Right renal cortex interstitium (tissue), 3 donors: ENCODE data around the gene DAAM2. TPM values are rescaled to one million over a fixed set of nuclear protein-coding genes. Genes with fewer than 3 reads are reported as not detected.

Experiments used
- DNase-seq, 3 donors: peaks; one replicate each; pipeline ENCODE4 v3.0.0-alpha.2; 2013; ENCODE audit warnings: low read depth in 3 of 3, low spot score in 2 of 3
- polyA plus RNA-seq, 3 donors: library from polyadenylated mRNA; unstranded; fragments of 120-200 nt; gene quantifications; one replicate each; pipeline ENCODE4 v1.2.1, GENCODE V29; 2013; ENCODE audit not compliant: insufficient read length in 3 of 3

DAAM2 gene
- polyA plus RNA-seq, 3 donors, result 23.8 to 29.2 (median 24.9) TPM

GRCh38 chr6:39903656-39904055, 111.5 kb downstream of the DAAM2 start:
- DNase-seq, result no peak

GRCh38 chr6:39904946-39905639, 112.9 kb downstream of the DAAM2 start:
- DNase-seq, result no peak

- no peak for DNase-seq
Measured at GRCh38 chr6:39905640-39905975, 113.4 kb downstream of the DAAM2 start.

- DNase-seq, result no peak
Measured at GRCh38 chr6:39906318-39906761, 114.2 kb downstream of the DAAM2 start.

- DNase-seq, result no peak
Measured at GRCh38 chr6:39907871-39908575, 115.8 kb downstream of the DAAM2 start.

GRCh38 chr6:39908838-39909583, 116.8 kb downstream of the DAAM2 start:
- DNase-seq, result no peak

GRCh38 chr6:39909701-39910100, 117.5 kb downstream of the DAAM2 start:
- no peak for DNase-seq

GRCh38 chr6:39910164-39910563, 118.0 kb downstream of the DAAM2 start:
- DNase-seq, result no peak

- DNase-seq, result no peak
Measured at GRCh38 chr6:39910744-39911143, 118.6 kb downstream of the DAAM2 start.

- DNase-seq, result no peak
Measured at GRCh38 chr6:39911513-39912125, 119.4 kb downstream of the DAAM2 start.

- no peak for DNase-seq
Measured at GRCh38 chr6:39912446-39912845, 120.3 kb downstream of the DAAM2 start.

GRCh38 chr6:39913391-39913916, 121.3 kb downstream of the DAAM2 start:
- DNase-seq, result no peak

GRCh38 chr6:39914239-39914638, 122.1 kb downstream of the DAAM2 start:
- no peak for DNase-seq

- DNase-seq, result no peak
Measured at GRCh38 chr6:39915866-39916265, 123.7 kb downstream of the DAAM2 start.

- no peak for DNase-seq
Measured at GRCh38 chr6:39917329-39917728, 125.2 kb downstream of the DAAM2 start.

- no peak for DNase-seq
Measured at GRCh38 chr6:39917981-39918380, 125.8 kb downstream of the DAAM2 start.

GRCh38 chr6:39918831-39919230, 126.7 kb downstream of the DAAM2 start:
- DNase-seq, result no peak

GRCh38 chr6:39920157-39920556, 128.0 kb downstream of the DAAM2 start:
- DNase-seq, result no peak

GRCh38 chr6:39922821-39923220, 130.6 kb downstream of the DAAM2 start:
- no peak for DNase-seq

- no peak for DNase-seq
Measured at GRCh38 chr6:39923394-39923793, 131.2 kb downstream of the DAAM2 start.

- no peak for DNase-seq
Measured at GRCh38 chr6:39923861-39924260, 131.7 kb downstream of the DAAM2 start.
